ENCODE measurements around the gene PLPPR3. TPM values are rescaled to one million over a fixed set of nuclear protein-coding genes. Genes with fewer than 3 reads are reported as not detected.
A peak's percentile ranks its signal among the peaks of the same experiment; 100 is the strongest.

The PLPPR3 gene
- polyA plus RNA-seq, 1 of the 3 experiments (the other 2 are of a cell fraction) = 1.6 TPM

- H3K4me3 ChIP-seq (ENCODE audit: low read depth in 2 of 2, low read length in 1 of 2) = no peak overlapping the region
- H3K27me3 ChIP-seq (ENCODE audit: insufficient read depth) = peaks cover 38% of the 10 kb centered on the region
- ChIA-PET CTCF (interaction anchor here (0.9 to 5.4 kb wide), 11 partner anchors 28 to 189 kb away, joined by 3 to 44 read pairs (median 4); partner anchors contain the start of genes FSTL3 and KISS1R), POLR2A (no interaction called here)
- H3K79me2 ChIP-seq (ENCODE audit: insufficient read depth) = no peaks in the 10 kb centered on the region
- H3K4me1 ChIP-seq (ENCODE audit: control insufficient read depth in 1 of 2, insufficient read depth in 2 of 2, low read depth in 1 of 2, low read length in 1 of 2) = peaks cover 0 to 4% of the 10 kb centered on the region in 2 experiments; a peak in 1 of 4 replicates
- TF ChIP-seq, protein P1, sequence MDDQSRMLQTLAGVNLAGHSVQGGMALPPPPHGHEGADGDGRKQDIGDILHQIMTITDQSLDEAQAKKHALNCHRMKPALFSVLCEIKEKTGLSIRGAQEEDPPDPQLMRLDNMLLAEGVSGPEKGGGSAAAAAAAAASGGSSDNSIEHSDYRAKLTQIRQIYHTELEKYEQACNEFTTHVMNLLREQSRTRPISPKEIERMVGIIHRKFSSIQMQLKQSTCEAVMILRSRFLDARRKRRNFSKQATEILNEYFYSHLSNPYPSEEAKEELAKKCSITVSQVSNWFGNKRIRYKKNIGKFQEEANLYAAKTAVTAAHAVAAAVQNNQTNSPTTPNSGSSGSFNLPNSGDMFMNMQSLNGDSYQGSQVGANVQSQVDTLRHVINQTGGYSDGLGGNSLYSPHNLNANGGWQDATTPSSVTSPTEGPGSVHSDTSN (IDR thresholded peaks at IDR 0.05) = no peak
- TF ChIP-seq RCOR1 (IDR thresholded peaks at IDR 0.05; ENCODE audit: low read length) (no peak), EZH2phosphoT487 (IDR thresholded peaks at IDR 0.05; ENCODE audit: borderline replicate concordance, low read depth) (no peak), ELF1 (IDR thresholded peaks at IDR 0.05) (no peak), MEF2A (IDR thresholded peaks at IDR 0.05; ENCODE audit: borderline replicate concordance, low read depth) (no peak), NFIC (IDR thresholded peaks at IDR 0.05; ENCODE audit: borderline replicate concordance) (no peak)
- H4K20me1 ChIP-seq (ENCODE audit: insufficient read depth) = no peaks in the 10 kb centered on the region
- 48% methylated on average over 9 of the region's 9 CpGs for WGBS (ENCODE audit: low lambda C conversion rate)
- no peak for DNase-seq
- H3K9me2 ChIP-seq = no peaks in the 10 kb centered on the region
- no peak overlapping the region for H3K4me2 ChIP-seq
- H3K36me3 ChIP-seq (replicated peaks in 1 of 2; ENCODE audit: control insufficient read depth in 1 of 2, insufficient read depth in 2 of 2, low read length in 1 of 2) = no peaks in the 10 kb centered on the region
- no peaks in the 10 kb centered on the region for H3K9me3 ChIP-seq
- H3F3A ChIP-seq (replicated peaks; ENCODE audit: insufficient read depth) = peaks cover 2% of the 10 kb centered on the region
- no peak overlapping the region for H2AFZ ChIP-seq (ENCODE audit: low read depth)
- no peak overlapping the region for H3K9ac ChIP-seq
- H3K27ac ChIP-seq (ENCODE audit: low read depth in 2 of 2, low read length in 1 of 2) = no peak overlapping the region
Measured at GRCh38 chr19:858284-858683, 36.5 kb upstream of the PLPPR3 start.

- WGBS (ENCODE audit: low lambda C conversion rate) = 26% methylated on average over 3 of the region's 40 CpGs
- H3K27ac ChIP-seq (ENCODE audit: low read depth in 2 of 2, low read length in 1 of 2) = no peak overlapping the region
- H3K9me2 ChIP-seq = no peaks in the 10 kb centered on the region
- no peaks in the 10 kb centered on the region for H3F3A ChIP-seq (replicated peaks; ENCODE audit: insufficient read depth)
- peaks cover 0 to 4% of the 10 kb centered on the region in 2 experiments; a peak in 1 of 4 replicates for H3K4me1 ChIP-seq (ENCODE audit: control insufficient read depth in 1 of 2, insufficient read depth in 2 of 2, low read depth in 1 of 2, low read length in 1 of 2)
- H3K27me3 ChIP-seq (ENCODE audit: insufficient read depth) = peaks cover 56% of the 10 kb centered on the region
- no peak overlapping the region for H3K4me3 ChIP-seq (ENCODE audit: low read depth in 2 of 2, low read length in 1 of 2)
- CTCF ChIA-PET = interaction anchor here (0.6 to 5.4 kb wide), 19 partner anchors 8 to 386 kb away, joined by 3 to 44 read pairs (median 6); partner anchors contain the start of genes ATP5F1D, KISS1R, MED16 and PRTN3
- no peak overlapping the region for H3K4me2 ChIP-seq
- no peaks in the 10 kb centered on the region for H3K36me3 ChIP-seq (replicated peaks in 1 of 2; ENCODE audit: control insufficient read depth in 1 of 2, insufficient read depth in 2 of 2, low read length in 1 of 2)
- POLR2A ChIA-PET = no interaction called here
- H4K20me1 ChIP-seq (ENCODE audit: insufficient read depth) = no peaks in the 10 kb centered on the region
- H2AFZ ChIP-seq (ENCODE audit: low read depth) = no peak overlapping the region
- peak; percentile 61 for DNase-seq
- H3K9ac ChIP-seq = no peak overlapping the region
- H3K9me3 ChIP-seq = no peaks in the 10 kb centered on the region
- H3K79me2 ChIP-seq (ENCODE audit: insufficient read depth) = no peaks in the 10 kb centered on the region
- TF ChIP-seq IRF3 (IDR thresholded peaks at IDR 0.05; ENCODE audit: low read depth, low read length) = no peak
- TF ChIP-seq FOSL2 (IDR thresholded peaks at IDR 0.05; ENCODE audit: borderline replicate concordance, low read depth) = no peak
- TF ChIP-seq RAD21 (IDR thresholded peaks at IDR 0.05; ENCODE audit: low read length) = no peak
- no peak for TF ChIP-seq NFIC (IDR thresholded peaks at IDR 0.05; ENCODE audit: borderline replicate concordance)
- no peak for TF ChIP-seq FOXM1 (IDR thresholded peaks at IDR 0.05; ENCODE audit: low read depth)
- TF ChIP-seq TAF1 (IDR thresholded peaks at IDR 0.05; ENCODE audit: borderline replicate concordance, low read depth, low read length) = no peak
- TF ChIP-seq CTCF (IDR thresholded peaks at IDR 0.05) = no peak
- no peak for TF ChIP-seq GABPA (IDR thresholded peaks at IDR 0.05; ENCODE audit: low read depth)
- no peak for TF ChIP-seq GATA2 (CRISPR knock-in tag; IDR thresholded peaks at IDR 0.05)
- TF ChIP-seq, protein P2, sequence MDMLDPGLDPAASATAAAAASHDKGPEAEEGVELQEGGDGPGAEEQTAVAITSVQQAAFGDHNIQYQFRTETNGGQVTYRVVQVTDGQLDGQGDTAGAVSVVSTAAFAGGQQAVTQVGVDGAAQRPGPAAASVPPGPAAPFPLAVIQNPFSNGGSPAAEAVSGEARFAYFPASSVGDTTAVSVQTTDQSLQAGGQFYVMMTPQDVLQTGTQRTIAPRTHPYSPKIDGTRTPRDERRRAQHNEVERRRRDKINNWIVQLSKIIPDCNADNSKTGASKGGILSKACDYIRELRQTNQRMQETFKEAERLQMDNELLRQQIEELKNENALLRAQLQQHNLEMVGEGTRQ (IDR thresholded peaks at IDR 0.05; ENCODE audit: borderline replicate concordance, low read depth, low read length) = no peak
- no peak for TF ChIP-seq ZBTB33 (IDR thresholded peaks at IDR 0.05; ENCODE audit: borderline replicate concordance, low read depth)
- TF ChIP-seq CHD2 (IDR thresholded peaks at IDR 0.05; ENCODE audit: low read length, partially characterized antibody) = no peak
- TF ChIP-seq TCF12 (IDR thresholded peaks at IDR 0.05) = no peak
- TF ChIP-seq ELF1 (IDR thresholded peaks at IDR 0.05) = no peak
- TF ChIP-seq EZH2phosphoT487 (IDR thresholded peaks at IDR 0.05; ENCODE audit: borderline replicate concordance, low read depth) = no peak
- TF ChIP-seq POLR2AphosphoS5 (IDR thresholded peaks at IDR 0.05; ENCODE audit: low read depth, low read length) = no peak
- TF ChIP-seq MAX (IDR thresholded peaks at IDR 0.05; ENCODE audit: low read depth) = no peak
- no peak for TF ChIP-seq SMC3 (IDR thresholded peaks at IDR 0.05; ENCODE audit: low read depth, low read length)
Measured at GRCh38 chr19:855566-856120, 33.9 kb upstream of the PLPPR3 start.
